ENCODE data around the gene MOGAT3. TPM values are rescaled to one million over a fixed set of nuclear protein-coding genes. Genes with fewer than 3 reads are reported as not detected.

MOGAT3 gene
- total and polyA plus RNA-seq, 8 donors: not detected

- WGBS, 2 donors: 2 to 6% methylated on average over 13 of the region's 13 CpGs
- FAIRE-seq (no peak), DNase-seq (no peak)
Measured at GRCh38 chr7:101171442-101171837, 29.4 kb downstream of the MOGAT3 start.

GRCh38 chr7:101170617-101171441, 30.0 kb downstream of the MOGAT3 start:
- peaks cover 8 to 15% (median 14%) of the 10 kb centered on the region in 3 donors for H3K4me1 ChIP-seq
- no peaks in the 10 kb centered on the region for H3K36me3 ChIP-seq
- H3K27me3 ChIP-seq: peaks cover 0 to 49% (median 7%) of the 10 kb centered on the region in 4 donors
- no peaks in the 10 kb centered on the region for H3K9me3 ChIP-seq
- H3K27ac ChIP-seq: no peak overlapping the region
- no peak for TF ChIP-seq CTCF (IDR thresholded peaks at IDR 0.05)
- no peak overlapping the region for H3K4me3 ChIP-seq
- no peak for ATAC-seq
- intact Hi-C loops (cut with DNase I): no loop called here
- 9 to 10% methylated on average over 17 of the region's 17 CpGs for WGBS, 2 donors
- no peak for FAIRE-seq
- no peak for DNase-seq

More at GRCh38 chr7:101171442-101171837, 29.4 kb downstream of the MOGAT3 start:
- intact Hi-C loops (cut with DNase I): no loop called here
- peaks cover 8 to 13% (median 12%) of the 10 kb centered on the region in 3 donors for H3K4me1 ChIP-seq
- no peak for TF ChIP-seq CTCF (IDR thresholded peaks at IDR 0.05)
- peaks cover 0 to 53% (median 7%) of the 10 kb centered on the region in 4 donors for H3K27me3 ChIP-seq
- no peaks in the 10 kb centered on the region for H3K9me3 ChIP-seq
- no peak overlapping the region for H3K27ac ChIP-seq
- H3K4me3 ChIP-seq: no peak overlapping the region
- ATAC-seq: no peak
- H3K36me3 ChIP-seq: no peaks in the 10 kb centered on the region

GRCh38 chr7:101169838-101170551, 30.8 kb downstream of the MOGAT3 start:
- WGBS, 2 donors: 1 to 4% methylated on average over 30 to 33 of the region's 33 CpGs
- H3K4me1 ChIP-seq: peaks cover 8 to 20% (median 20%) of the 10 kb centered on the region in 3 donors
- intact Hi-C loops (cut with DNase I): no loop called here

GRCh38 chr7:101169110-101169837, 31.6 kb downstream of the MOGAT3 start:
- no peak for TF ChIP-seq CTCF (IDR thresholded peaks at IDR 0.05)
- no peak overlapping the region for H3K4me3 ChIP-seq
- DNase-seq (no peak), FAIRE-seq (no peak), ATAC-seq (no peak)
- H3K4me1 ChIP-seq: peaks cover 10 to 25% (median 23%) of the 10 kb centered on the region in 3 donors
- H3K36me3 ChIP-seq: no peaks in the 10 kb centered on the region
- H3K27me3 ChIP-seq: peaks cover 0 to 47% (median 7%) of the 10 kb centered on the region in 4 donors
- 0 to 2% methylated on average over 15 to 18 of the region's 18 CpGs for WGBS, 2 donors
- no peaks in the 10 kb centered on the region for H3K9me3 ChIP-seq
- intact Hi-C loops (cut with DNase I): no loop called here
- H3K27ac ChIP-seq: no peak overlapping the region

More at GRCh38 chr7:101169838-101170551, 30.8 kb downstream of the MOGAT3 start:
- Histone ChIP-seq H3K4me3 (no peak overlapping the region), H3K9me3 (no peaks in the 10 kb centered on the region), H3K27me3 (peaks cover 0 to 46% (median 7%) of the 10 kb centered on the region in 4 donors), H3K36me3 (no peaks in the 10 kb centered on the region), H3K27ac (no peak overlapping the region)
- DNase-seq: peak; percentile 54 to 92 (median 76)
- peak; percentile 75 to 83 (median 79) for TF ChIP-seq CTCF (IDR thresholded peaks at IDR 0.05)
- FAIRE-seq: no peak
- peak; percentile 43 to 64 (median 53) for ATAC-seq

All from pancreas (tissue), 10 donors.